ENCODE measurements around the gene DEXI.

The DEXI gene

GRCh38 chr16:10885246-10885645 is 57.0 kb downstream of the DEXI start:
- no peak for DNase-seq

GRCh38 chr16:10883004-10883403 is 59.3 kb downstream of the DEXI start:
- DNase-seq = no peak

- no peak for DNase-seq
Measured at GRCh38 chr16:10881479-10882030, 60.7 kb downstream of the DEXI start.

DNA sequence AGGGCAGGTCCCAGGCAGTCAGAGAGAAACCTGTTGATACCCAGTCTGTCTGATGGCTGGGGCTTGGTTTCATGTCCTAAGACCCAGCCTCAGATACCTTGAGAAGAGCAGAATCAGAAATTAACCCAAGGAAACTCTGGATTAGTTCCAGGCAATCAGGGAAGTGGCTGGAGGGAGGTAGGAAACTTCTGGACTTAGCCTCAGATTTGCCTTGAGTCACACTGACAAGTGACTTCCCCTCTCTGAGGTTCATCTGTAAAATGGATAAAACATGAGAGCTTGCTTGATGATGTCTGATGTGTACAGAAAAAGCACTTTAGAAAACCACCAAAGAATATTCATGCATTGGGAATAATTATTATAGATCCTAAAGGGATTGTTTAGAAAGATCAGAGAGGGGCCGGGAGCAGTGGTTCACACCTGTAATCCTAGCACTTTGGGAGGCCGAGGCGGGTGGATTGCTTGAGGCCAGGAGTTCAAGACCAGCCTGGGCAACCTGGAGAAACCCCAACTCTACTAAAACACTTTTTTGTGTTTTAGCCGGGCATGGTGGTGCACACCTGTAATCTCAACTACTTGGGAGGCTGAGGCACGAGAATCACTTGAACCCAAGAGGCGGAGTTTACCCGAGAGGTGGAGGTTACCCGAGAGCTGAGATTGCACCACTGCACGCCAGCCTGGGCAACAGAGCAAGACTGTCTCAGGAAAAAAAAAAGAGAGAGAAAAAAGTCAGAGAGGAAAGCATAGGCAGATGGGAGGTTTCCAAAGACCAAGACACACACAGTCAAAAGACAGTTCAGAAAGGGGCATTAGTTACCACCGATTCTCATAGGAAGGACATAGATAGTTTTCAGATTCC is 61.4 kb downstream of the DEXI start:
- DNase-seq = no peak

GRCh38 chr16:10879681-10880589 is 62.3 kb downstream of the DEXI start:
- DNase-seq = no peak
